HG03571 (cell line): ENCODE measurements around the gene EEF1AKMT2.
A peak's percentile ranks its signal among the peaks of the same experiment; 100 is the strongest.
"Not testable (repeated sequence)": the region's sequence is repeated elsewhere in the genome, so short reads cannot be mapped to it uniquely, and the experiment has no call there.

Experiments
- ATAC-seq: cut with Tn5 transposase; IDR thresholded peaks from one replicate; pipeline ENCODE4 v1.9.1; 2021; ENCODE audit not compliant: unreplicated experiment

The EEF1AKMT2 gene

DNA sequence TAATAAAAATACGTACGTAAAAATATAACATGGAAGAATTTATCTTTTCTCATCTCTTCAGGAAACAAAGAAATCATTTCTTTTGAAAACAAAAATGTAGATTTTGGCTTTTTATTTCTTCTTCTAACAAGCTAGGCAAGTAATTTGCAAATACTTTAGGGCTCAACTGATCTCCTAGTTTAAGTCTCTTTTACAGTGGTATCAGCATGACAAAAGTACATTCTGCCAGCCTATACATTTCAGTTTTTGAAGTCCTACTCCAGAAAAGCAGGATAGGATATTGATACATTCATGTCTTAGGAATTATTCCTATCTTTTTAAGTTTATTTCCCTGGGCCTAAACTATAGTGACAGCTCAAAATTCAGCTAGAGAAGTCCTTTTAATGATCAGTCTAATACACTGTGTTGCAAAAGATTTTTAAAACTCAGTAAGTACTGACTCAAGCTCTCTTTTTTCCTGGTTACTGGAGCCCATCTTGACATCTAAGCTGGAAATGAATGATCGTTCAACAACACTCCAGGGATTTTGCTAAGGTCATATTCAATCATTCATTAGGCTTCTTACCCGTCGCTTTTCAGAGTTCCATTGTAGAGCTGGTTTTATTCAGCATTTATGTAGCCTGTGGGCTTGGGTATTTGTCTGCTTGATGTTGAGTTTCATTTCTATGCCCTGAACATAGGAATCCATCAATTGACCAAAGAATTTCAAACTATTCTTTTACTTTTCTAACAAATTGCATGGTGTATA, 35.4 kb downstream of the EEF1AKMT2 start:
- ATAC-seq = no peak

DNA sequence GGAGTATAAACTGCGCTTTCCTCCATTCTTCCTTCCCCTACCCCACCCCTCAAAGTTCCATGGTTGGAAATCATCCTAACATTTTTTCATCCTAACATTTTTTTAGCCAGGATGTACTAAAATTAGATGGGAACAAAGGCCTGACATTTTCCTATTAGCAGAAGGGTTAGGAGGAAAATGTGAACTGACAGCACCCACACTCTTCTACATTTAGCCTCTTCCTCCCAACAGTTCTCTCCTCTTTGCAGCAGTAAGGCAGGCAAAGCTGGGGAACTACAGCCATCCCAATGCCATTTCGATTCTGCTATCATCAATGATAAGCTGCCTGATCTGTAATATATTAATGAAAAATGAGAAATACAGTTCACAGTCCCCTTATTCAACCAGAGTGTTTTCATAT, 36.1 kb downstream of the EEF1AKMT2 start:
- no peak for ATAC-seq

DNA sequence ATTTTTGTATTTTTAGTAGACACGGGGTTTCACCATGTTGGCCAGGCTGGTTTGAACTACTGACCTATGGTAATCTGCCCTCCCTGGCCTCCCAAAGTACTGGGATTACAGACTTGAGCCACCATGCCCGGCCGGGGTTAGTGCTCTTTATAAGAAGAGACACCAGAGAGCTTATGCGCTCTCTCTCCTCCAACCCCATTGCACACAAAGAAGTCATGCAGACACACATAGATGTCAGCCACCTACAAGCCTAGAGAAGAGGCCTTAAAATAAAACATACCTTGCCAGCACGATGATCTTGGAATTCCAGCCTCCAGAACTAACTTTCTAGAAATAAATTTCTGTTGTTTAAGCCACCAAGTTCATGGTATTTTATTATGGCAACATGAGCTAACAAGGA, 37.5 kb downstream of the EEF1AKMT2 start:
- ATAC-seq = no peak

DNA sequence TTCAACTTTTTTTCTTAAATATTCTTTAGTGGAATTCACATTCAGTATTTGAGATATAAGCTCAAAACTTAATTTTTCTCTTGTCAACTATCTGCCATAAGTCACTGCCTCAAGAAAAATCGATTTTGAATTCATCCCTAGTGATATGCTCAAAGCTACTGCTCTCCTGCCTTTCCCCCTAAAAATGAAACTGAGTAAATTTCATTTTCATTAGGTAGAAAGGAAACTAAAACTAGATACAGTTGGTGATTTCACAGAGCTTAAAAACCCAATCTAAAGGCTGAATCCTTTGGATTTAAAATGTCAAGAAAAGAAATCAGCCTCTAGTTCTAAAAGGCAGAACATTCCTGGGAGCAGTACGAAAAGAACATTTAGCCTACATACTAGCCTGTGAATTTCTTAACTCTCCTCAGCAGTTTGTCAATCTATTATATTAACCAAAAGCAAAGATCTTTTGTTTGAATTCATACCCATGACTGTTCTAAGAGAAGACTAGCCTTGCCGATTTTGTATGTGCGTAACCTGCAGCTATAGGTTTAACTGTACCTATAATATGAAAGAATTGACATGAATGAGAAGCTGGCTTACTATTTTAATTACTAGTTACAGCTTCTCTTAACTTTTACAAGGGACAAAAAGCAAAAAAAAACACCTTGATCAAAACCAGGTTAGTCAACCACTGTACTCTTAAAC, 42.6 kb downstream of the EEF1AKMT2 start:
- no peak for ATAC-seq

DNA sequence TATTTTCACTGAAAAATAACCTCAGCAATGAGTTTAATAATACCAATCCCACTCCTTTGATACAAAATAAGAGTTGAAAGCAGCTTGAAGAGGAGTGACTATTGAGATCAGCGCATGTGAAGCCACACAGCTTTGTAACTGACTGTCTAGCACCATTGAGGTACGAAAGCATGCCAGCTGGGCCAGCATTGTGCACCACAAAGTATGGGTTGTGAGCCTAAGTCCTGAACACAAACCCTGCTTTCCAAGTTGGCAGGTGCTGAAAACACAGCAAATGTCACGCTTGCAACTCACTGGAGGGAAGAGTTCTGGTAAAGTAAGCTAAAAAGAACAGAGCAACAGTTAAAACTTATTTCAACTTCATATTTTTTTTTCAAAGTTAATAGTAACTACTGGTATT, 43.5 kb downstream of the EEF1AKMT2 start:
- no peak for ATAC-seq

DNA sequence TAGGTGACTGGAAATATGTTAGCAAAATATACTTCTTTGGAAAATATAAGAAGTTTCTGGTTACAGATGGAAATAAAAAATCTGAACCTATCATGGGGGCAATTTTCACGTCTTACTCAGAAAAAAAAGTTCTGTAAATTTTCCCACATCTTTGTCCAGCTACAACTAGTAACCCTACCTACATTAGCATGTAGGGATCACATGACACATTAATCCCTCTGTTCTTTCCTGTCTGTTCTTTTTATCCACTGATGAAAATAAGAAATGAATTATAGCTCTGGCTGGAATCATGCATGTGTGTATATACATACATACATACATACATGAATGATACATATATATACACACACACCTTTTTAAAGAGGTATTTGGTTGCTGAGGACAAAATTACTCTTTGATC, 43.9 kb downstream of the EEF1AKMT2 start:
- no peak for ATAC-seq

DNA sequence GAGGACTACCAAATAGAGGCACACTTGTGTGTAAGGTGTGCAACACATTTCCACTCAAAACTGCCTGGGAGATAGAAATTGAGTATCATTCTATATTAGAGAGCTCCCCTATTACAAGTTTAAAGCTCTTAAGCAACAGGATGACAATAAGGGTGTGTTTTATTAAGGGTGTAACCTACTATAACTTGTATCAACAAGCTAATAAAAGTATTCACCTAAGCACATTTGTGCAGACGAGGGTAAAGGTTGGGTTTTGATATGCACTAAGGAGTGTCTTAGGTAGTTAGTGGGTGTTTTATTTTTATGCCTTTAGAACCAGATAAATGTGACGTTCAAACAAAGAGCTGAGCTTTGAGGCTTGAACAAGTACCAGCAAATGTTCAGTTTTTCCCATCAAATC, 44.7 kb downstream of the EEF1AKMT2 start:
- ATAC-seq = no peak

DNA sequence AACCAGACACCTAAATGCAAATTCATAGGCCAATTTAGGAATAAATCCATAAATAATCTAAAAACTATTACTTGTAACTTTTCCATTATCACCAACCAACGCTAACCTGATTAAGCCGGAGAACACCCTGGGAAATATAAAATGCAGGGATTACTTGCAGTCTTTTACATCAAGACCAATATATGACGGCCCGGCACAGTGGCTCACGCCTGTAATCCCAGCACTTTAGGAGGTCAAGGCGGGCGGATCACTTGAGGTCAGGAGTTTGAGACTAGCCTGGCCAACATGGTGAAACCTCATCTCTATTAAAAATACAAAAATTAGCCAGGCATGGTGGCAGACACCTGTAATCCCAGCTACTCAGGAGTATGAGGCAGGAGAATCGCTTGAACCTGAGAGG, 45.2 kb downstream of the EEF1AKMT2 start:
- ATAC-seq = not testable (repeated sequence)

DNA sequence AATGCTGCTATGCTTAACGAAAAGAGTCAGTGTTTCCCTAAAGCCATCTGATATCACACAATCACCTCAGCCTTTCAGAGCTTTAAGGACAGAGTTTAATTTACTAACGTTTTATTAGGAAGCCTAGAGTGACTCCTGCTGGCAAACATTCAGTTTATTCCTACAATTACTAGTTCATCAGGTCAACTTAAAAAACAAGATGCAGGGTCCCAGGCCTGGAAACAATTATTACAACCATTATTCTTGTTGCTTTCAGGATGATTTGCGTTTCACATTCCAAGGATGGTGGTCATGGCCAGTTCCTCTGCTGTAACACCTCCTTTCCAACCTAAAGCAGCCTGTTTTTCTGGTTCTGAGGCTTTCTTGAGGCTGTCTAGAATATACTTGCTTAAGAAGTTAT, 46.0 kb downstream of the EEF1AKMT2 start:
- ATAC-seq = no peak

DNA sequence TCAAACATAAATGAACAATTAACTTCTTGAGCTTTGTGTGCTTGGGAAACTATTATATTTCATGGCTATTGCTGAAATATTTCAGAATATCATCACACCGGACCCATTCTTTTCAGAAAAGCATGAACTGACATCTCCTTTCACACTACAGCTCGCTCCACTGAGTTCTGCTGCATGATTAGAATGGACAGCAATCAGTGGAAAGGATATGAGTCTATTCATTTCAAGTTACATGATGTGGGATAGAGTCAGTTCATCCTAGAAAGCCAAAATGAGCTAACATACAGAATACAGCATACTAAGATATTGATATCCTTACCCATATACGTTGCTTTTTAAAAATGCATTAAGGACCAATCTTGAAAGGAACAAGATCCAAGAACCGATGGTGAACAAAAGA, 46.4 kb downstream of the EEF1AKMT2 start:
- ATAC-seq = no peak

DNA sequence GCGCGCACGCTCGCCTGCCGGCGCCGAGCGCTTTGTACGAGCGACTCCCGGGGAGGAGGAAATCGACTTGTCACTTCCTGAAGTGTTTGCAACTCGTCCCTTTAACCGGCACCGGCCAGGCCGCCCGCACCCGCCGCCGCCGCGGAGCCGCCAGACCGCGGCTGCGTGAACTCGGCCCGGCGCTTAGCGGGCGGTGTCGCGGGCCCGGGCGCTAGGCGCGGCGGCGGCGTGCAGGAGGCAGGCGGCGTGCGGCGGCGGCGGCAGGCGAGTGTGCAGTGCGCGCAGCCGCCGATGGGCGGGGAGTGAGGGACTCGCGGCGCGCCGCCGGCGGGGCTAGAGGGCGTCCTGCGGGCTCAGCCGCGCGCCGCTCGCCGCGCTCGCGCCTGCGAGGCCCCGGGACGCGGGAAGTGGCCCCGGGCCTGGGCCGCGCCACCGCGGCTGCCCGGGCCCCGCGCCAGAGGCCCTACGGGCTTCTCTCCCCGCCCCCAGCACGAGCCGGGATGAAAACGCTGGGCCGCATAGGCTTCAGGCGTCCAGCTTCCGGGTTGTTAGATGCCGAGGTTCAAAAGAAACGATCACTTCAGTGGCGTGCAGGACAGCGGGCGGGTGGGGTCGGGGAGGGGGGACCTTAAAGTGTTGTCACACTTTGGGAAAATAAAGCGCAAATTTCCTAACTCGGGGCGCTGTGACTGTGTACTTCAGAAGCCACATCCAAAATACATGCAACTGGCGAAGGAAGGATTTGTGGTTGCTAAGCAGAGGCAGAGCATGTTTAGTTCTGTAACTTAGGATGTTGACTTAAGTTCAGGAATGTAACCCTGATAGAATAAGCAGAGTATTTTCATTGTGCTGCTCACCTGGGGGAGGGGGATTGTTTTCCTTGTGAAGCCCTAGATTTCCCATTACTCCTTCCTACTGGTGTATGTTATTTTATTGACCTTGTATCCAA, 47.3 kb downstream of the EEF1AKMT2 start, which contains the start of gene FAM53B:
Gene FAM53B, minus strand, starts transcription at position 277 of the 949 bp plus-strand sequence. CDS start 37,665 bp downstream, outside the sequence.
- ATAC-seq = peak; percentile 69

DNA sequence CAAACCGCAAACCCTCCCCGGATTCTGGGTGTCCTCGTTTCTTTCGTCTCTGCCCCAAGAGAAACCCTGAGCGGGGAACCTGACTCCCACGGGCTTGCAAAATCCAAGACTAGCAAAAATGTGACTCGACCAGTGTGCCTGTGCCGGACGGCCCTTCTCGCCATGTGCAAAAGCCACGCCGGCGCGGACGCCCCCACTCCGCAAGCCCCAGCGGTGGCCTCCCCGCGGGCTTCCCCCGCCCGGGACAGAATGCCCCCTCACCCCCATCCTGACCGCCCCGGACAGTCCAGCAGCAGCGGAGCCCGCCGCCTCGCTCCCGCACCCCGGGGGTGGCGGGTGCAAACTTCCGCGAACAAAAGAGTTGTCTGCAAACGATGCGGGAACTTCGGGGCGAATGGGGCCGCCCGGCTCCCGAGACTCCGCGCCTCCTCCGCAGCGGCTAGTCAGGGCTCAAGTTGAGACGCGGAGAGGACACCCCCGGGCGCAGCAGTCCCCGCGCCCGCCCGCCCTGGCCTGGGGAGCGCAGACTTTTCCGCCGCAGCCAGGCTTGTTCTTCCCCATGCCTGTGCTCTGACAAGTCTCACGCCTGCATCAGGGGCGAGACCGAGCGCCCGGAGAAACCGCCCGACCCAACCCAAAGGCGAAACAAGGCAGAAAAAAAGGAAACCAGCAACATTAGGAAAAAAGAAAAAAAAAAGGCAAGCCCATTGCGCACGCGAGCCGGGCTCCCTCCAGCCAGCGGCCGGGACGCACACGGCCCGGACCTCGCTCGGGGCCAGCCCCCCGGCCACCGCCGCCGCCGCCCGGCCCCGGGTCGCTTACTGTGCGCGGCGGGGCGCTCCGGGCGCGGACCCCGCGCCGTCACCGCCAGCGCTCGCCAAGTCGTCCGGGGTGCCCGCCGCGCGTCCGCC, 48.2 kb downstream of the EEF1AKMT2 start:
- peak; percentile 18 for ATAC-seq

DNA sequence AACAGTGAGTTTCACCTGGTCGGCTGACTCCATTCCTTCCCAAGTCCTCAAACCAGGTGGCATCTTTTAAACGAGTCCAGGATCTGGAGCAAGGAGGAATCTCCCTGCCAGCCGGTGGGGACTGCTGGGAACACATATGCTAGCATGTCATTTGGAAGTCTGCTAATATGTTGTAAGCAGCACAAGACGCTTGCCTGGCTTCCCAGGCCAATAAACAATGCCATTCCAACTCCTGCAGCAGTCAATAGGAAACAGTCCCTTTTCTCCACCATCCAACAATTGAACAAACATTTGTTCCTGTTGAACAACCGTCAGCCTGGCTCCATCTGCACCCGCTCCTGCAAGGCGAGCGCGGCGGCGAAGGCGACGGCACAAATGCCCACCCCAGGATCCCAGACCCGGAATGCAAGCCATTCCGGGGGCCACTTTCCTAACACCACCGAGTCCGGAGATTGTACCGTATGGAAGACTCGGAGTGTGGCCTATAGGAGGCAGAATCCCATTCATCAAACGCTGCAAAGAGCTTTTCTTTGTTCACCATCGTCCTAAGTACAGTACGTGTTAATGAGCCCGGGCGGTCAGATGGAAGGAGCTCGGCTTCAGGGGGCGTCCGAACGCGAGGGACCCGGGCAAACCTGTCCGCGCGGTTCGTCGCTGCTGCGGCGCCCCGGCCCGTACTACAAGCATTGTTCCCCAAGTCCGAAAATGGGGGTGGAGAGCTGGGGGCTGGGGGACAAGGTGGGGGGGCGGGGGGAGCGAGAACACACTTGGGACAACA, 49.1 kb downstream of the EEF1AKMT2 start:
- no peak for ATAC-seq

DNA sequence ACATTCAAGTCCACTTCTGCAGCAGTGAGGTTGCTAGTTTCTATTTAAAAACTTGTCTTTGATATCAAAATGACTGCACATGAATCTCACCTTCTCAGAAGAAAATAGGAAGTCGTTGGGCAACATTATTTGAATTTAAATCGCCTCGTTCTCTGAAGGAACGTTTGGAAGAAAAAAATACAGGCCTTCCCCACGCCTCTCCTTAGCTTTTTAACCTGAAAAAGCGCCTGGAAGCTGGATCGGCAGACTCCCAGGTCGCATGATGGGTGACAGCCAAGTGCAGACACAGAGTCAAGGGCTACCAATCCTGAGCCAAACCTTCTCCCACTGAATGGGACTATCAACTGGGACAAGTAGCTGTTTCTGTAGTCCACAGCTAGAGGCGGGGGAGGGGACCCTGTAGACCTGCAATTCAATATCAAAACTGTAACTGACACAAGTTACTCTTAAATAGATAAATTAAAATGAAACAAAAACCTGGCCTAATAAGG, 49.7 kb downstream of the EEF1AKMT2 start:
- no peak for ATAC-seq

DNA sequence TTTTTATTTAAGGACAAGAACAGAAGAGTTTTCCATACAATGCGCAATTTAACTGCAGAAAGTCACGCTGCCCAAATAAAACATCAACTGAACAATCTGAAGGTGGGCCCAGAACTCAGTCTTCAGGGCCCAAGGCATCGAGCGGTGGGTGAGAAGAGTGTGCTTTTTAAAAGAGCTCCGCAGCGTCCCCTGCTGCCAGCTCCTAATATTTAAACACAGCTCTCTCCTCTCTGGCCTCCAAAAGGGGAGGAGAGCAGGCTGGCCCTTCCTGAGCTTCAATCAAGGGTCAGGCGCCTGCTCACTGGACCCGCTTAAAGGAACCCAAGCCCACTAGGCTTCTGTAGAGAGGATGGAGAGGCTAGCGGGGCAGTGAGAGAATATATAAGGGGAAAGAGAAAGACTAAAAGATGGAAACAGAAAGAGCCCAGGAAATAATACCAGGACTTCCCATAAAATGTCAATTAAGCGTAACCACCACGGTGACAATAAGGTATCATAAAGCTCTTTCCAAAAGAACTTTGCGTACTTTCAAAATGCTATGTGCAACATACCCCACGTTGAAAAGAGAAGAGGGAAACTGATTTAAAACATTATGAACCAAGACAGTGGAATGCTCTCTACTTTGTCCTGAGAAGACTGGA, 50.3 kb downstream of the EEF1AKMT2 start:
- ATAC-seq = peak; percentile 34

DNA sequence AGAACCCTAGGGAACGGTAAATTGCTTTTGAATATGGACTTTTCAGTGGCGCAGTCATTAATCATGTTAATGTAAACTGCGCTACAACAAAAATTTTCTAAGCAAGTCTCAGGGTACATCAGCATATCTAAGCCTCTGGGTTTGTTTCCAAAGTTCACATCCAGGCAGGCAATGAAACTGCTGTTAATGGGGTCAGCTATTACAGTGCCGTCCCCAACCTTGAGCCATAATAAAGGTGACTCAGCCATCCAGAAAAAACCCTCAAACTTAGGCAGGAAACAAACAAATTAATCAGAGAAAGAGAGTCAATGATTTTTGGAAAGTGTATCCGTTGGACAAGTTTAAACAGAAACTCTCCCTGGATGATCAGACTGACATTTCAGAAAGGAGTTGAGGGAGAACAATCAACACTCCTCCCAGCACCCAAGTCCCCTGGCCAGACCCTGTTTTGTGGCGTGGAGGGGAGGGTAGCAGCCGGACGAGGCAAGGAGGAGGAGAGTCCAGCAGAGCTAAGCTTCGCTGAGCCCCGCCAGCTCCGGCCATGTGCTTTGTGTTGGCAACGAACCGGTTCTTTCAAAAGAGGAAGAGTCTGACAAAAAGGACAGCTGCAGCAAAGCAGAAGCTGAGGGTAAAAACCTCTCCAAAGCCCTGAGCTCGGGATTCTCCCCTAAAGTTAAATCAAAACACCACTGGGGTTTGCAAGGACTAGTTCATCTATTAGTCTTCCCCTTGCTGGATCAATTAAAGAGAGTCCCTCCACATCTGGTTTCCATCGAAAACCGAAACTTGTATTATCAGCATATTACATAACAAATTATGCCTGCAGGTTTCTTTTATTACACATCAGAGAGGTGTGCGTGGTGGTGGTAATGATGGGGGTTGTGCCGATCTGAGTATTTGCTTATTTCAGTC, 51.1 kb downstream of the EEF1AKMT2 start:
- ATAC-seq = no peak

DNA sequence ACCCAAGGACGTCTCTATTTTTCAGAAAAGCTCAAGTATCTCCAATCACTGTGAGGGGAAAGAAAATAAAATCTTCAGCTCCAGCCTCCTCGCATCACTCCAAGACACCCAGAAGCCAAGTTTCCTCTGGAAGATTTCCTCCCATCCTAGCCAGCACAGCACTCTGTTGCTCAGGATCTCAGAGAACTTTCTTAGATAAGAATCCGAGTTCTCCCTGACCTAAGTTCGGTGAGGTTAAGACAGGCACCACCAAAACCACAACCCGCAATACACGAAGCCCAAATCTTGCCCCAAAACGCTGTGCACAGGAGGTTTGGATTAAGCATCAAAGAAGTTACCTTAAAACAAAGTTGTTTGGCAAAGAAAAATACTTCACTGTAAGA, 51.7 kb downstream of the EEF1AKMT2 start:
- no peak for ATAC-seq
